K562 (cell line): ENCODE results near the gene PDIA4. TPM values are rescaled to one million over a fixed set of nuclear protein-coding genes. Genes with fewer than 3 reads are reported as not detected.
A peak's percentile ranks its signal among the peaks of the same experiment; 100 is the strongest.

Experiments
- CBX5 ChIP-seq: IDR thresholded peaks from 2 replicates; pipeline ENCODE4 v1.6.1; 2014; ENCODE audit warnings: low read depth, borderline replicate concordance
- EGR1 ChIP-seq: fragments of 450-650 bp; conservative IDR thresholded peaks from 2 replicates; pipeline ENCODE4 v1.6.1; 2017; ENCODE audit warnings: mild to moderate bottlenecking
- FOXP1 ChIP-seq: sonication (generic); formaldehyde crosslinking; IDR thresholded peaks from 2 replicates; pipeline ENCODE4 v1.8.0; 2022; ENCODE audit warnings: mild to moderate bottlenecking, missing genetic modification reagents
- GABPA ChIP-seq: fragments of 200-800 bp; sonication (Bioruptor generic); conservative IDR thresholded peaks from 2 replicates; pipeline ENCODE4 v1.6.1; 2016; ENCODE audit warnings: low read depth, missing genetic modification characterization, missing compliant biosample characterization
- HDAC1 ChIP-seq, 2 experiments: fragments of 450-650 bp; IDR thresholded peaks; 2 replicates each; pipeline ENCODE4 v1.6.1; 2016 to 2017; ENCODE audit warnings: inconsistent platforms in 1 of 2, mild to moderate bottlenecking in 1 of 2, moderate library complexity in 1 of 2
- HIVEP1 ChIP-seq: fragments of 250-450 bp; sonication (Bioruptor Pico); IDR thresholded peaks from 2 replicates; pipeline ENCODE4 v1.4.0; 2020; ENCODE audit warnings: mild to moderate bottlenecking
- JUND ChIP-seq, 2 experiments: IDR thresholded peaks; 2 replicates in 1 of 2; 3 replicates in 1 of 2; pipeline ENCODE4 v1.6.1; 2011; ENCODE audit warnings: borderline replicate concordance in 2 of 2, low read depth in 2 of 2, low read length in 2 of 2, improper control_type of control experiment in 1 of 2, missing biosample characterization in 1 of 2, missing genetic modification characterization in 1 of 2, missing genetic modification reagents in 1 of 2
- KHSRP ChIP-seq: fragments of 450-650 bp; IDR thresholded peaks from 2 replicates; pipeline ENCODE4 v1.6.1; 2017
- KLF10 ChIP-seq: fragments of 250-450 bp; sonication (Bioruptor Pico); IDR thresholded peaks from 2 replicates; pipeline ENCODE4 v1.6.1; 2021; ENCODE audit warnings: matching md5 sums
- KLF16 ChIP-seq: IDR thresholded peaks from 2 replicates; pipeline ENCODE4 v1.6.1; 2016; ENCODE audit warnings: antibody characterized with exemption
- MTA3 ChIP-seq: fragments of 450-650 bp; formaldehyde crosslinking; IDR thresholded peaks from 2 replicates; pipeline ENCODE4 v1.6.1; 2017; ENCODE audit warnings: mild to moderate bottlenecking, borderline replicate concordance
- NONO ChIP-seq, 2 experiments: fragments of 200-400 bp in 1 of 2; fragments of 450-650 bp in 1 of 2; formaldehyde crosslinking in 1 of 2; IDR thresholded peaks; 2 replicates each; pipeline ENCODE4 v1.6.1; 2017; ENCODE audit warnings: low read depth in 2 of 2, mild to moderate bottlenecking in 2 of 2, moderate library complexity in 2 of 2, low read length in 1 of 2
- PHF8 ChIP-seq: fragments of 200-600 bp; sonication (generic); IDR thresholded peaks from 2 replicates; pipeline ENCODE4 v1.6.1; 2012; ENCODE audit warnings: mixed run types, mild to moderate bottlenecking, inconsistent platforms, low read length, moderate library complexity, borderline replicate concordance
- PML ChIP-seq: IDR thresholded peaks from 2 replicates; pipeline ENCODE4 v1.6.1; 2012; ENCODE audit warnings: low read length, inconsistent platforms
- RAD21 ChIP-seq, 2 experiments: fragments of 250-450 bp in 1 of 2; fragments of 450-650 bp in 1 of 2; sonication (Bioruptor Pico) in 1 of 2; formaldehyde crosslinking in 1 of 2; IDR thresholded peaks in 1 of 2; conservative IDR thresholded peaks in 1 of 2; 2 replicates each; pipeline versions ENCODE4 v1.4.0 to v1.8.0; 2020 to 2022; ENCODE audit warnings: mild to moderate bottlenecking in 2 of 2, moderate library complexity in 1 of 2
- RB1 ChIP-seq: fragments of 450-650 bp; IDR thresholded peaks from 2 replicates; pipeline ENCODE4 v1.6.1; 2017; ENCODE audit warnings: low read depth, mild to moderate bottlenecking
- RCOR1 ChIP-seq, 2 experiments: IDR thresholded peaks; 2 replicates each; pipeline ENCODE4 v1.6.1; 2012; ENCODE audit warnings: low read depth in 2 of 2, low read length in 2 of 2, borderline replicate concordance in 1 of 2, improper control_type of control experiment in 1 of 2
- TAF1 ChIP-seq: IDR thresholded peaks from 2 replicates; pipeline ENCODE4 v1.6.1; 2011; ENCODE audit warnings: mild to moderate bottlenecking, low read length, moderate library complexity; ENCODE audit not compliant: insufficient read depth, control insufficient read depth, severe bottlenecking; ENCODE audit errors: extremely low read depth
- TAL1 ChIP-seq: fragments of 450-650 bp; IDR thresholded peaks from 2 replicates; pipeline ENCODE4 v1.6.1; 2016; ENCODE audit warnings: mild to moderate bottlenecking
- TRIM24 ChIP-seq, 2 experiments: fragments of 450-650 bp; IDR thresholded peaks; 2 replicates each; pipeline ENCODE4 v1.6.1; 2016
- ZNF224 ChIP-seq: sonication (generic); formaldehyde crosslinking; IDR thresholded peaks from 2 replicates; pipeline ENCODE4 v1.8.0; 2022; ENCODE audit warnings: mild to moderate bottlenecking, missing genetic modification reagents
- polyA plus RNA-seq, 8 experiments: library from polyadenylated mRNA; depleted of rRNA in 4 of 8; stranded (reverse) in 5 of 8; unstranded in 3 of 8; fragments of >200 nt; fragmentation: Nextera tagmentation in 2 of 8; fragmentation: Illumina TruSeq in 1 of 8; extraction: Ambion mirVana in 2 of 8; extraction: Trizol in 1 of 8; gene quantifications; 2 replicates each; pipeline versions ENCODE4 v1.2.1 to v1.2.3, GENCODE V29; 2011 to 2014; ENCODE audit warnings: inconsistent platforms in 1 of 8, missing spikeins in 1 of 8
- total RNA-seq, 7 experiments: library from RNA; depleted of rRNA in 6 of 7; stranded (reverse); fragments of >200 nt in 6 of 7; fragmentation: Illumina TruSeq in 2 of 7; extraction: Trizol in 2 of 7; gene quantifications; 2 replicates each; pipeline versions ENCODE4 v1.2.1 to v1.2.3, GENCODE V29; 2011 to 2021; ENCODE audit warnings: low replicate concordance in 1 of 7
- TF ChIP-seq, protein P1 (sequence below): IDR thresholded peaks from 2 replicates; pipeline ENCODE4 v1.6.1; 2011; ENCODE audit warnings: borderline replicate concordance, low read depth, mild to moderate bottlenecking, moderate library complexity, low read length; ENCODE audit not compliant: insufficient read depth, poor library complexity, severe bottlenecking
- TF ChIP-seq, protein P2 (sequence below): fragments of 450-650 bp; IDR thresholded peaks from 2 replicates; pipeline ENCODE4 v1.6.1; 2016; ENCODE audit warnings: mild to moderate bottlenecking

Gene PDIA4
- total and polyA plus RNA-seq, 9 of the 15 experiments (the other 6 are each of a cell fraction or from before 2014, with no cell fraction given): 9.1 to 175 (median 146) TPM

DNA sequence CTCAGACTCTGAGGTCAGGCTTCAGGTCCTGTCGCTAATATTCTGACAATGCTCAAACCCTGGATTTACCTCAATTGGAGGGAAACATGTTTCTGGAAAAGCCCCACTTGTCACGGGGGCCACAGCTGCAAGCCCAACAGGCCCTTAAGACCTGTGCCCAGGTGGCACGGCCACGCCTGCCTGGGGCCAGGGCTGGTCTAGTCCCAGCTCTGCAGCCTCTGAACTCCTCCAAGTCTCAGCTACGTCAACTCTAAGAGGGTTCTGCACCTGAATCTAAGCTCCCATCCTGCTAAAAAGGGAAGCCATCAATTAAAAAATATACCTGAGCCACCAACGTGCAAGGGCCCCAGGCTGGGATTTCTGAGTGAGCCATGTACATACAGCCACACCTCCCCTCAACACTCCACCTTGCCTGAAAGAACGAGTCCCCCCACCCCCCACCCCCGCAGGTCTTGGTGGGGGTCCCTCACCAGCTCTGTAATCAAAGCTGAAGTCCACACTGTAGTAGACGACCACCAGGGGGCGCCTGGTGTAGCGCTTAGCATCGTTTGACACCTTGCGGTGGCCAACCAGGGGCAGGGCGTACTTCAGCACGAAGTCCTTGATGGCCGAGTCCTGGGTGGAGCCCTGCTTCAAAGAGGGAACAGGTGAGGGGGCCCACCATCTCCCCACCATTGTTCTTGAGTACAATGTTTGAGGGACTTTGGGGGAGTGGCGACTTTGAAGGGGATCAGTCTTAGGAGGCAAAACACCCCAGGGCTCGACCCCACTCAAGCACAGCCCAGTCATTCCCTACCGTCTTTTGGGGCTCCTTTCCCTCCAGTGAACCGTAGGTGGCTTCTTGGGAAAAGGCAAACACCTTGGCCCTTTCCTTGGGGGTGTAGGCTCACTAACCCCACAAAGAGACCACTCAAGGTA lies 22.6 kb downstream of the PDIA4 start (continued):
- TF ChIP-seq FOXP1: no peak; the same call in 1 of the 2 replicates
- peak; percentile 77 for TF ChIP-seq EGR1
- no peak for TF ChIP-seq ZNF224 (CRISPR knock-in tag)
- TF ChIP-seq HDAC1 (IDR thresholded peaks at IDR 0.05): 0 out of 4 replicates have a peak, but pooled peaks of 1 of the 2 experiments have one; percentile 8
- TF ChIP-seq, protein P1, sequence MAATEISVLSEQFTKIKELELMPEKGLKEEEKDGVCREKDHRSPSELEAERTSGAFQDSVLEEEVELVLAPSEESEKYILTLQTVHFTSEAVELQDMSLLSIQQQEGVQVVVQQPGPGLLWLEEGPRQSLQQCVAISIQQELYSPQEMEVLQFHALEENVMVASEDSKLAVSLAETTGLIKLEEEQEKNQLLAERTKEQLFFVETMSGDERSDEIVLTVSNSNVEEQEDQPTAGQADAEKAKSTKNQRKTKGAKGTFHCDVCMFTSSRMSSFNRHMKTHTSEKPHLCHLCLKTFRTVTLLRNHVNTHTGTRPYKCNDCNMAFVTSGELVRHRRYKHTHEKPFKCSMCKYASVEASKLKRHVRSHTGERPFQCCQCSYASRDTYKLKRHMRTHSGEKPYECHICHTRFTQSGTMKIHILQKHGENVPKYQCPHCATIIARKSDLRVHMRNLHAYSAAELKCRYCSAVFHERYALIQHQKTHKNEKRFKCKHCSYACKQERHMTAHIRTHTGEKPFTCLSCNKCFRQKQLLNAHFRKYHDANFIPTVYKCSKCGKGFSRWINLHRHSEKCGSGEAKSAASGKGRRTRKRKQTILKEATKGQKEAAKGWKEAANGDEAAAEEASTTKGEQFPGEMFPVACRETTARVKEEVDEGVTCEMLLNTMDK: peak; percentile 92
- TF ChIP-seq TAL1: no peak
- TF ChIP-seq RB1: peak; percentile 59; the same call in 1 of the 2 replicates
- TF ChIP-seq JUND (IDR thresholded peaks at IDR 0.05; ENCODE audit: borderline replicate concordance, low read depth, low read length): peak; percentile 20; the same call in 1 of the 2 replicates
- no peak for TF ChIP-seq JUND (tag; IDR thresholded peaks at IDR 0.05; ENCODE audit: borderline replicate concordance, low read depth, low read length)
- 0 out of 4 replicates have a peak, but pooled peaks of 1 of the 2 experiments have one; percentile 16 for TF ChIP-seq NONO (IDR thresholded peaks at IDR 0.05; ENCODE audit: low read depth in 2 of 2, low read length in 1 of 2)
- no peak; the same call in 1 of the 2 replicates for TF ChIP-seq MTA3
- peak; percentile 75 to 78 for TF ChIP-seq RAD21 (CRISPR knock-in tag; conservative IDR thresholded peaks at IDR 0.05 in 1 of 2, IDR thresholded peaks at IDR 0.05 in 1 of 2)
- peak; percentile 20; the same call in 1 of the 2 replicates for TF ChIP-seq PML
- TF ChIP-seq RCOR1 (IDR thresholded peaks at IDR 0.05; ENCODE audit: borderline replicate concordance in 1 of 2, low read depth in 2 of 2, low read length in 2 of 2): peak in 1 of 2 experiments; percentile 51; a peak in 1 of 4 replicates
- TF ChIP-seq, protein P2, sequence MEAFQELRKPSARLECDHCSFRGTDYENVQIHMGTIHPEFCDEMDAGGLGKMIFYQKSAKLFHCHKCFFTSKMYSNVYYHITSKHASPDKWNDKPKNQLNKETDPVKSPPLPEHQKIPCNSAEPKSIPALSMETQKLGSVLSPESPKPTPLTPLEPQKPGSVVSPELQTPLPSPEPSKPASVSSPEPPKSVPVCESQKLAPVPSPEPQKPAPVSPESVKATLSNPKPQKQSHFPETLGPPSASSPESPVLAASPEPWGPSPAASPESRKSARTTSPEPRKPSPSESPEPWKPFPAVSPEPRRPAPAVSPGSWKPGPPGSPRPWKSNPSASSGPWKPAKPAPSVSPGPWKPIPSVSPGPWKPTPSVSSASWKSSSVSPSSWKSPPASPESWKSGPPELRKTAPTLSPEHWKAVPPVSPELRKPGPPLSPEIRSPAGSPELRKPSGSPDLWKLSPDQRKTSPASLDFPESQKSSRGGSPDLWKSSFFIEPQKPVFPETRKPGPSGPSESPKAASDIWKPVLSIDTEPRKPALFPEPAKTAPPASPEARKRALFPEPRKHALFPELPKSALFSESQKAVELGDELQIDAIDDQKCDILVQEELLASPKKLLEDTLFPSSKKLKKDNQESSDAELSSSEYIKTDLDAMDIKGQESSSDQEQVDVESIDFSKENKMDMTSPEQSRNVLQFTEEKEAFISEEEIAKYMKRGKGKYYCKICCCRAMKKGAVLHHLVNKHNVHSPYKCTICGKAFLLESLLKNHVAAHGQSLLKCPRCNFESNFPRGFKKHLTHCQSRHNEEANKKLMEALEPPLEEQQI: no peak
- TF ChIP-seq KLF10: no peak
- TF ChIP-seq PHF8: no peak
- no peak for TF ChIP-seq GABPA (tag)
- no peak for TF ChIP-seq TAF1
- TF ChIP-seq KHSRP: no peak
- TF ChIP-seq CBX5: no peak
- no peak for TF ChIP-seq TRIM24 (IDR thresholded peaks at IDR 0.05)
- peak; percentile 31; the same call in 1 of the 2 replicates for TF ChIP-seq KLF16
- TF ChIP-seq HIVEP1 (CRISPR knock-in tag): no peak
